GM19324 (cell line): ENCODE results near the gene FAM13A.

Experiments used
- ATAC-seq: cut with Tn5 transposase; IDR thresholded peaks from one replicate; pipeline ENCODE4 v1.9.1; 2021; ENCODE audit warnings: mild to moderate bottlenecking, moderate library complexity; ENCODE audit not compliant: unreplicated experiment, low FRiP score

The FAM13A gene

GRCh38 chr4:88792821-88793220 lies 264.2 kb downstream of the FAM13A start:
- no peak for ATAC-seq

DNA sequence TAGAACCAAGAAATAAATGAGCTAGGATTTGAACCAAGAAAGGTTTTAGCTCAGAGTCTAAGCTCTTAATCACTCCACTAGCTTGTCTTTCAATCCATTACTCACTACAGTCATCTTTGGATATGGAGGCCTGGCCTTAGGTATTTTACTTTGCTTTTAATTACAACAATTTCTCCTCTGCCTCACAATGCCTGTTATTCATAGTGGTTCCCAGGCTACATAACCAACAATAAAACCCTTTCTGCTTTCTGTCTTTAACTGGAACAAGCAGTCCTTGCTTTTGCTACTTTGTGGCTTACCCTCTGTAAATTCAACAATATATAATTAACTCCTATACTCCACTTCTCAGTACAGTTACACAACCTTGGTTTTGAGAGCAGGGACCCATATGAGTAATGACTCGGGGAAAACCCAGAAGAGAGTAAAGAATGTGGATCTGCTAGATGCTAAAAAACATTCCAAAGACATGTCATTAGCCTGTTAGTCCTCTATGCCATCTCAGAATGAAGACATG lies 264.7 kb downstream of the FAM13A start:
- ATAC-seq, result no peak

GRCh38 chr4:88791274-88791673 lies 265.7 kb downstream of the FAM13A start:
- ATAC-seq, result no peak

DNA sequence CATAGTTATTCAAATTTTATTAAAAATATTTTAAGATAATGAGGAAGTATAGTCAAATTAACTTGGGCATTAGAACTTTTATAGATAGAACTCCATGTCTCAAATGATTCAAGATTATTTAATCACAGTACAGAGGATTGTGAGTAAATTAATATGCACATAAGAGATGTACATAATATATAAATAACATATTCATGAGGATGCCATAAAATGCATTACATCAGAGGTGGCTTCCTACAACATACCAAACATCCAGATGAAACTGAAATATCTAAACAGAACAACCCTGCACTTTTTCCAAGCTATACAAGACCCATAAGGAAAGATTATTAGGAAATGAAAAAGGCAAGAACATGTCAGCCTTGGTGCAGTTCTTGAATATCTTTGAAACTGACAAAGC lies 268.1 kb downstream of the FAM13A start:
- ATAC-seq, result no peak

- no peak for ATAC-seq
These were observed 268.6 kb downstream of the FAM13A start for GRCh38 chr4:88788424-88788823.

DNA sequence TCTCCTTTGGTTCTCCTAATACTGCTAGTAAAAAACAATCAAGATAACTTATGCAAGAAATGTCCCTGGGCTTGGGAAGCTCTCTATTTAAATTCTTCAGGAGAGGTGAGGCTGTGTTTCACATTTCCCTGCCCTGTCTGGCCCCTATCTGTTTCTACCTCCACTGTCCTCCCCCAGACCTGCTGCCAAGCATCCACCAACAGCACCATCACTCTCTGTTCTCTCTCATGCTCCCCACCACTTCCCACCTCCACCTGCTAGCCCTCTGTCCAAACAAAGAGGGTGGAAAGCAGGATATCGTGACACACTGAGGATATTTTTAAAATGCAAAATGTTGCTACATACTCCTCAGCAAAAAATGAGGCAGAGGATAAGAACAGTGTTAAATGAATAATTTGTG lies 271.0 kb downstream of the FAM13A start:
- ATAC-seq, result no peak

DNA sequence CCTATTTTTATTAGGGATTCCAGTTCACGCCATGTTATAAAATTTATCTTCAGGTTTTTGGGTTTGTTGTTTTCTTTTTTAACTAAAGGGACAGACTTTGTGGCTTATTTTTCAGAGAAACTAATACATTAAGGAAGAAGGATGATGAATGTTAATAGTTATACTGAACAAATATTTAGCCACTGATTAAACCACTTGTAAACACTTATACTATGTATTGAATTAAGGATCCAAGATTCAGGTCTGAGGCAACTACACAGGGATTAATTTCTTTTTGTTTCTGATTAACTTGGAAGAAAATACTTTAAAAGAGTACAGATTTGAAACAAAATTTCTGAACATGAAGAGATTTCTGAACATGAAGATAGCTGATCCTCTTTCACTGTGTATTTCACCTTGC lies 276.6 kb downstream of the FAM13A start:
- no peak for ATAC-seq

- ATAC-seq, result no peak
These were observed 277.6 kb downstream of the FAM13A start for GRCh38 chr4:88779431-88779830.

DNA sequence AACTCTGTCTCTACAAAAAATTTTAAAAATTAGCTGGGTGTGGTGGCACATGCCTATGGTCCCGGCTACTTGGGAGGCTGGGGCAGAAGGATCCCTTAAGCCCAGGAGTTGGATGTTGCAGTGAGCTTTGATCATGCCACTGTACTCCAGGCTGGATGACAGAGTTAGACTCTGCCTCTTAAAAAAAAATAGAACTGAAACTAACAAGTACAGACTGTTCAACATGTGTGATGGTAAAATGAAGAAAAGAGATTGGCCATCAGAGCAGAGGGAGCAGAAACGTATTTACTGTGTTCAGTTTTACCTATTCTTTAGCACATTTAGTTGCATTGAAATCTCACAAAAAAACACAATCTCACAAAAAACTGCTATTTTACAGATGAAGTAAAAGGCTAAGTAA lies 281.5 kb downstream of the FAM13A start:
- ATAC-seq, result peak; percentile 79

DNA sequence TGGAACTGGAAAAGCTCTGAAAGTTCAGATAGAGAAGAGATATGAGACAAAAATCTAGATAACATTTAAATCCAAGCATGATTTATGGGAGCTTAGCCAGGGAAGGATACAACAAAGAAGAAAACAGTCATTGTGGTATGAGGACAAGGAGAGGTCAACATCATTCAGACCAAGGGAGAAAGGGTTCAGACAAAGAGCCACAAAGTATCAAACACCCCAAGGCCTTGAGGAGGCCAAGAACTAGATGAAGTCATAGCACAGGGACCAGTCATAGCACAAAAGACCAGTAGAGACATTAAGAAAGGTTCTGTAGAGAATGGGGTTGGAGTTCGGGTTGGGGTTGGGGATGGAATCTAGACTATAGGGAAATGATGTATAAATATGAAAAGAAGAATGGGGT lies 282.0 kb downstream of the FAM13A start:
- no peak for ATAC-seq

DNA sequence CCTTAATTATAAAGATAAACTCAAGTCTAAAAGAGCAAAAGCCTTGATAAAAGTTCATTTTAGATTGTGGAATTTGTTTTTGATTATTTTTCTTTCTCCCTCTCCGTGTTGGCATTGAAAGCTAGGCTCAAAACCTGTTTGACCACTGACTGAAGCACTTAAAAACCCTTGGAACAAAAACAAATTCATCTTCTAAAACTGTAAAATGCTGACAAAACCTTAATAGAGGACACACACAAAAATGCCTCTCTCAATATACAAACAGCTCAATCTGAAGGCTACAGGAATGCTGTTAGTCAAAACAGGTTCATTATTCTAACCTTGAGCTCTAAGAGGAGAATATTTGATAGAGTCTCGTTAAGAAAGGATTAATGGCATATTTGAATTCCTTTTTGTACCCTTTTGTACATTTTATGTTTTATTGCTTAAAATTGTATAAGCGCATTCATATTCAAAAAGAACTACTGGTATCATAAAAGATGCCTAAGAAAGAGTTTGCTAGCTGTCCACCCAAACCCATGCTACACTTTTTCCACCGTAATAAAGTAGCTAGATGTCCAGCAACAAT lies 285.0 kb downstream of the FAM13A start:
- no peak for ATAC-seq

DNA sequence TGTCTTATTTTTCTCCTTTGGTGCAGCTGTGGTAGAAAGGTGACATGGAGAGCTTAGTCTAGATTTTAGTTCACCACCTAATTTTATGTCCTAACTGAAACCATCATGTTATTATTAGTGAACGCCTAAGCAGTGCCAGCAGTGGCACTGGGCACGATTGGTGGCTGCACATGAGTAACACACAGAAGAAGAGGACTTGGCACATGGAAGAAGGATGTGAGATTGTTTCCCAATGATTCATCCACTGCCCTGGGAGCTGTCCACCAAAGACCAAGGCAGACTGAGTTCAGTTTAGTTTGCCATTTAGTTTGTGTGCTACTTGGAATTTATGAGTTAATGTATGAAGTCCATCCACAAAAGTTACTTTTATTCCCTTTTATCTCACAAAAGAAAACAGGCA lies 291.3 kb downstream of the FAM13A start:
- no peak for ATAC-seq

DNA sequence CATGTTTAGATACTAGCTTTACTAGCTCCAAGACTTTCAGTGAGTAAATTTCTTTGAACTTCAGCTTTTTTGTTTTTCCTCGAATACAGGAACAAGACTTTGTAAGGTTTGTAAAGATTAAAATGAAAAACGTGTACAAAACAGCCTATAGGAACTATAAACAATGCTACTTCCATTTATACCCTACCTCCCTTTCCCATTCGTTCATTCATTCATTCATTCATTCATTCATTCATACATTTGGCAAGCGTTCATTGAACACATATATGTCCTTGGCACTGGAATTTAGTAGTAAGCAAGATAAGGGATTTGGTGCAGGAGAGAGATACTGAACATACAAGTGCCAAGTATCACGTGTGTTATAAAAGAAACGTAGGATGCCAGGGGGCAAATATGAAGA lies 293.9 kb downstream of the FAM13A start:
- ATAC-seq, result no peak

DNA sequence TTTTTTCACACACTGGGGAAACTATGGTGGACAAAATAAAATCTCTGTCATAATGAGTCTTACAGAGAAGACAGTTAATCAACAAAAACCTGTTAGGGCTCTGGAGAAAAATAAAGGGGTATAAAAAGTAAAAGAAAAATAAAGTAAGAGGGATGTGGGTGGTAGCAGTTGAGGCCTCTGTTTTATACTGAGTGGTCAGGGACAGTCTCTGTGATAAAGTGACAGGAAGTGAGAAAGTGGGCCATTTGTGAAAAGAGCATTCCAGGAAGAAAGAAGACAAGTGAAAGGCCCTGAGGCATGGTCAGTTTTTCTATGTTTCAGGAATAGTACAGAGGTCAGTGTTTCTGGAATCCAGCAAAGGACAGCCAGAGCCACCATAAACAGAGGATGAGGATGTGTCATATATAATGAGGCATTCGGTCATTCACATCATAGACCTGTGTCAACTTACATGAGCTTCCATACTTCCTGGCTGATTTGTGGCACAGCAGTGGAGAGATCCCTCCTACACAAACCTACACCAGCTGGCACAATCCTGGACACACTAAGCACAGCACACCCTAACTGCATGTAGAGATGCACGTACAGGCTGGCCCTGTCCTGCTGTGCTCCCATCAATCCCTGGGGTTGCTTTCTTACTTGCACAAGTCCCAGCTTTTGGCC lies 295.0 kb downstream of the FAM13A start:
- no peak for ATAC-seq

DNA sequence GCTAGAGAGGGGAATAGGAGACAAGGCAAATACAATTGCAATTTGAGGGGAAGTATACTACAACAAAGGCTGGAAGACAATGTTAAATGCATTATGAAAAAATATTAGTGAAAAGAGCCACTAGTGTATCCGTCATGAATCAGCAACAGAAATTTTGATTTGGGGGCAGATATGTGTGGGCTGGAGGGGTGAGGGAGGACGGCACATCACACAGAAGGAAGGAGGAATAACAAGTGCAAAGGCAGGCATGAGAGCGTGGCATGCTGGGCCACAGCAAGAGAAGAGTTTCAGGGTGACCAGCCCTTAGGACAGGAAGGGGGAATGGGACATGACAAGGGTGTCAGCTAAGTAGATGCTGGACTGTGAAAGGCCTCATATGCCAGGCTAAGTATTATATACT lies 295.6 kb downstream of the FAM13A start:
- ATAC-seq, result no peak

GRCh38 chr4:88759895-88760290 lies 297.1 kb downstream of the FAM13A start:
- ATAC-seq, result no peak

GRCh38 chr4:88759039-88759894 lies 297.7 kb downstream of the FAM13A start:
- no peak for ATAC-seq

DNA sequence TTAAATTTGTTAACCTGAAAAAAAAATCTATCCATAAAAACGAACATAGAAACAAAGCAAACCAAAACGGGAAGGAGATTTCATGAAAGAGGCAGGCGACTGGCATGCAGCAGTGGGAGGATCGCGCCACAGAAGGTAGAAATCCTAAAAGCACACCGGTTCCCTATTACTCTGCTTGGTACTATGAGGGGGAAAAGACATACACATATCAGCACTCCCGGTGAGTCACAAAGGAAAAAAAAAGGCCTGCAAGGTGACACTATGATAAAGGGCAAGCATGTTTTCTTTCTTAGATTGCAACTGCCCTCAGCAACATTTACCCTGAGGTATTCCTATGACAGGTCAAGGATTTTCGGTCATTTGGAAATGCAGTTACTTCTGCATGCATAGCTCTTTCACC lies 298.7 kb downstream of the FAM13A start:
- no peak for ATAC-seq

DNA sequence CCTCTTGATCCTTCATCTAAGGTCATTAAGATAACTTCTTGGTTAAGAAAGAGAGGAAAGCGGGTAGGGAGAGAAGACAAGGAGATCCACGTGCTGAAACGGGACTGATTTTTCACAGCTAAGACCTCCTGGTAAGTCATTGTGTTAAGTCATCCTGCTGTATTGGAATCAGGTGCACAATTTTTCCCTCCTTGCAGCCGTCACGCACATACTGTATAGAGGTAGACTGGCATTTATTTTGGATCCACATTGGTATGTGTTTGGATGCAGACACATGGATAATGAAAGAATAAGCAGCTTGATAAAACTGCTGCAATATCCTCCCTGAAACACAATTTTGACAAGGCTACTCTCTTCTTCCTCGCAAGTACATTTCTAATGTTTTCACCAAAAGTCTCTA lies 299.2 kb downstream of the FAM13A start:
- ATAC-seq, result no peak

DNA sequence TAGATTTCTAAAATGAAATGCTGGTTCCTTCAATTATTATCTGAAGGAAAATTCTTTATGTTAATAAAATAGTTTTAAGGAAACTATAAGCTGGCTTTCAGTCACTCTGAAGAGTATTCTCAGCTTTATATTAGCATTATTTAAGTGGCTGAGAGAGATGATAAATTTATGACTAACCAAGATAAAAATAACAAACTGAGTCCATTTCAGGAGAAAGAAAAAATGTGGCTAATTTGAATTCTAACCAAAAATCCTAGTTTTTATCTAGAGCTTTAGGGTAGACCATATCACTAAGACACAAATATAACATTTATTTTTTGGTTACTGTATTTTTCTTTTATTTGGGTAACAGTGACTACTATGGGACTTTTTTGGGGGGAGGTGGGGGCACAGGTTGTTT lies 299.9 kb downstream of the FAM13A start:
- ATAC-seq, result no peak

- no peak for ATAC-seq
These were observed 300.8 kb downstream of the FAM13A start for GRCh38 chr4:88756149-88756548.

DNA sequence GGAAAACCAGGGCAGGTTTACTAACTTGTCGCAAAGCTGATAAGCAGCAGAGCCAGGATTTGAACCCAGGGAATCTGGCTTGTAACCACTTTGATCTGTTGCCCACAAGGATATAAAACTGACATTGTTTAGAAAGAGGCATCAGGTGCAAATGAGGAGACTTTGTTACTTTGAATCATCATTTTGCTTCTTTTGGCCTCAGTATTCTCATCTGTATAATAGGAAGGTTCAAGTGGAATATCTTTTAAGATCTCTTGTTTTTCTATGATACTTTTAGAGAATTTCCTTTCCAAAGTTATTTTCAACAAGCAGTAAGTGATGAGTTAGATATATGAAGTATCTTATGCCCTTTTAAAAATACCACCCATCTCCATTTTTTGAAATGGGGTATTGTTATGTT lies 301.5 kb downstream of the FAM13A start:
- no peak for ATAC-seq
